Islet precursor cell (in vitro differentiated cells): ENCODE measurements around the gene USP48.
"Not testable (repeated sequence)": the region's sequence is repeated elsewhere in the genome, so short reads cannot be mapped to it uniquely, and the experiment has no call there.

Source experiments
- DNase-seq: peaks from one replicate; pipeline ENCODE4 v3.0.0-alpha.2; 2018

USP48 gene

GRCh38 chr1:21633141-21633755 is 149.7 kb downstream of the USP48 start:
- DNase-seq, result no peak

- DNase-seq, result no peak
Measured at GRCh38 chr1:21631944-21632887, 150.7 kb downstream of the USP48 start.

- DNase-seq, result not testable (repeated sequence)
Measured at GRCh38 chr1:21631590-21631943, 151.4 kb downstream of the USP48 start.

- DNase-seq, result no peak
Measured at GRCh38 chr1:21630571-21631343, 152.2 kb downstream of the USP48 start.

- DNase-seq, result no peak
Measured at GRCh38 chr1:21629971-21630370, 153.0 kb downstream of the USP48 start.

GRCh38 chr1:21628798-21629393 is 154.1 kb downstream of the USP48 start:
- no peak for DNase-seq
